OCI-M2 (cell line): ENCODE data around the gene TAF1B.
"Not testable (repeated sequence)": the region's sequence is repeated elsewhere in the genome, so short reads cannot be mapped to it uniquely, and the experiment has no call there.

Source experiments
- DNase-seq: peaks from one replicate; lab custom pipeline; 2025; ENCODE audit not compliant: unreplicated experiment; lab: John Stamatoyannopoulos, UW

Gene TAF1B

GRCh38 chr2:9879455-9880194, 36.4 kb downstream of the TAF1B start:
- DNase-seq, result no peak

GRCh38 chr2:9883897-9884296, 40.6 kb downstream of the TAF1B start:
- no peak for DNase-seq

GRCh38 chr2:9884436-9884835, 41.2 kb downstream of the TAF1B start:
- no peak for DNase-seq

- DNase-seq, result no peak
Measured at GRCh38 chr2:9885036-9885684, 41.9 kb downstream of the TAF1B start.

- DNase-seq, result no peak
Measured at GRCh38 chr2:9887513-9887912, 44.2 kb downstream of the TAF1B start.

GRCh38 chr2:9889812-9890261, 46.6 kb downstream of the TAF1B start:
- no peak for DNase-seq

- no peak for DNase-seq
Measured at GRCh38 chr2:9892236-9892635, 49.0 kb downstream of the TAF1B start.

- no peak for DNase-seq
Measured at GRCh38 chr2:9895669-9896590, 52.7 kb downstream of the TAF1B start.

GRCh38 chr2:9897331-9897737, 54.1 kb downstream of the TAF1B start:
- DNase-seq, result no peak

GRCh38 chr2:9897846-9898245, 54.6 kb downstream of the TAF1B start:
- no peak for DNase-seq

- DNase-seq, result no peak
Measured at GRCh38 chr2:9905413-9905812, 62.1 kb downstream of the TAF1B start.

- no peak for DNase-seq
Measured at GRCh38 chr2:9907402-9907801, 64.1 kb downstream of the TAF1B start.

GRCh38 chr2:9908639-9909038, 65.4 kb downstream of the TAF1B start:
- no peak for DNase-seq

GRCh38 chr2:9909106-9909505, 65.8 kb downstream of the TAF1B start:
- no peak for DNase-seq

- DNase-seq, result no peak
Measured at GRCh38 chr2:9910699-9911098, 67.4 kb downstream of the TAF1B start.

- DNase-seq, result no peak
Measured at GRCh38 chr2:9912468-9912867, 69.2 kb downstream of the TAF1B start.

- DNase-seq, result no peak
Measured at GRCh38 chr2:9914384-9915065, 71.3 kb downstream of the TAF1B start.

- no peak for DNase-seq
Measured at GRCh38 chr2:9918275-9918674, 75.0 kb downstream of the TAF1B start.

- DNase-seq, result no peak
Measured at GRCh38 chr2:9919512-9919911, 76.2 kb downstream of the TAF1B start.

- not testable (repeated sequence) for DNase-seq
Measured at GRCh38 chr2:9927020-9927419, 83.7 kb downstream of the TAF1B start.

GRCh38 chr2:9937258-9937657, 94.0 kb downstream of the TAF1B start:
- no peak for DNase-seq
